DOHH2 (cell line): ENCODE data around the gene UNC5A.
"Not testable (repeated sequence)": the region's sequence is repeated elsewhere in the genome, so short reads cannot be mapped to it uniquely, and the experiment has no call there.

Source experiments
- H3F3A ChIP-seq: fragments of 200-600 bp; sonication (generic), shearing (Covaris generic); 2 replicates; pipeline ENCODE4 v1.6.0; 2016; ENCODE audit warnings: antibody characterized with exemption, mild to moderate bottlenecking; ENCODE audit not compliant: control insufficient read depth, insufficient read depth
- H3K27ac ChIP-seq: fragments of 200-600 bp; sonication (generic); 2 replicates; pipeline ENCODE4 v1.5.1; 2014; ENCODE audit warnings: low read depth, mild to moderate bottlenecking, low read length, moderate library complexity
- H3K27me3 ChIP-seq: fragments of 200-600 bp; sonication (generic); 2 replicates; pipeline ENCODE4 v1.6.1; 2014; ENCODE audit warnings: mild to moderate bottlenecking, low read length, mixed read lengths; ENCODE audit not compliant: control insufficient read depth
- H3K36me3 ChIP-seq: fragments of 200-600 bp; sonication (generic); 2 replicates; pipeline ENCODE4 v1.6.1; 2014; ENCODE audit warnings: mild to moderate bottlenecking, low read length, moderate library complexity, mixed read lengths; ENCODE audit not compliant: control insufficient read depth
- H3K4me1 ChIP-seq: fragments of 200-600 bp; sonication (generic); 2 replicates; pipeline ENCODE4 v1.6.1; 2014; ENCODE audit warnings: mild to moderate bottlenecking, low read length, mixed read lengths; ENCODE audit not compliant: control insufficient read depth
- H3K4me2 ChIP-seq: fragments of 200-600 bp; sonication (generic); 2 replicates; pipeline ENCODE4 v1.6.0; 2014; ENCODE audit warnings: mild to moderate bottlenecking, low read length, moderate library complexity
- H3K4me3 ChIP-seq: fragments of 200-600 bp; sonication (generic); 2 replicates; pipeline ENCODE4 v1.5.1; 2014; ENCODE audit warnings: mild to moderate bottlenecking, low read length, mixed read lengths
- H3K79me2 ChIP-seq: fragments of 200-600 bp; sonication (generic); 2 replicates; pipeline ENCODE4 v1.6.1; 2014; ENCODE audit warnings: mild to moderate bottlenecking, low read length, mixed read lengths; ENCODE audit not compliant: control insufficient read depth
- H3K9me2 ChIP-seq: fragments of 200-600 bp; sonication (generic); replicated peaks from 2 replicates; pipeline ENCODE4 v1.6.1; 2014; ENCODE audit warnings: mild to moderate bottlenecking, low read length, mixed read lengths; ENCODE audit not compliant: control insufficient read depth
- H3K9me3 ChIP-seq: fragments of 200-600 bp; sonication (generic); 2 replicates; pipeline ENCODE4 v1.6.1; 2014; ENCODE audit warnings: antibody characterized with exemption, low read length, mixed read lengths; ENCODE audit not compliant: control insufficient read depth, insufficient read depth
- H4K20me1 ChIP-seq: fragments of 200-600 bp; sonication (generic); 2 replicates; pipeline ENCODE4 v1.6.0; 2014; ENCODE audit warnings: low read depth, mild to moderate bottlenecking, antibody characterized with exemption, low read length, moderate library complexity; ENCODE audit not compliant: control insufficient read depth, insufficient read depth
- CTCF ChIP-seq: fragments of 200-600 bp; sonication (generic); IDR thresholded peaks from one replicate; pipeline ENCODE4 v1.5.1; 2014; ENCODE audit warnings: antibody characterized with exemption, mild to moderate bottlenecking, low read depth, low read length; ENCODE audit not compliant: poor library complexity, severe bottlenecking
- EZH2phosphoT487 ChIP-seq: fragments of 200-600 bp; sonication (generic); IDR thresholded peaks from 2 replicates; pipeline ENCODE4 v1.6.1; 2017; ENCODE audit warnings: borderline replicate concordance, mild to moderate bottlenecking, antibody characterized with exemption, low read length, moderate library complexity, mixed read lengths

Gene UNC5A

GRCh38 chr5:176873011-176873410 lies 62.7 kb downstream of the UNC5A start:
- not testable (repeated sequence) for H4K20me1 ChIP-seq, H3K9me2 ChIP-seq, H3K4me2 ChIP-seq, H3K9me3 ChIP-seq, H3K4me3 ChIP-seq, H3K27ac ChIP-seq, H3K36me3 ChIP-seq, H3F3A ChIP-seq, H3K79me2 ChIP-seq, H3K4me1 ChIP-seq, H3K27me3 ChIP-seq

GRCh38 chr5:176873541-176874172 lies 63.3 kb downstream of the UNC5A start:
- Histone ChIP-seq H3F3A (no peaks in the 10 kb centered on the region), H3K9me3 (no peaks in the 10 kb centered on the region), H4K20me1 (no peaks in the 10 kb centered on the region), H3K27ac (no peak overlapping the region), H3K4me2 (no peak overlapping the region), H3K9me2 (no peaks in the 10 kb centered on the region), H3K36me3 (no peaks in the 10 kb centered on the region), H3K4me3 (no peak overlapping the region), H3K4me1 (no peaks in the 10 kb centered on the region), H3K79me2 (no peaks in the 10 kb centered on the region), H3K27me3 (peaks cover 7% of the 10 kb centered on the region; the same call in 1 of the 2 replicates)
- TF ChIP-seq CTCF (no peak), EZH2phosphoT487 (no peak)

GRCh38 chr5:176874198-176874780 lies 63.9 kb downstream of the UNC5A start:
- H4K20me1 ChIP-seq, result no peaks in the 10 kb centered on the region
- no peak overlapping the region for H3K27ac ChIP-seq
- no peaks in the 10 kb centered on the region for H3K36me3 ChIP-seq
- H3F3A ChIP-seq, result no peaks in the 10 kb centered on the region
- H3K9me2 ChIP-seq, result no peaks in the 10 kb centered on the region
- H3K9me3 ChIP-seq, result no peaks in the 10 kb centered on the region
- H3K4me3 ChIP-seq, result no peak overlapping the region
- H3K27me3 ChIP-seq, result peaks cover 7% of the 10 kb centered on the region; the same call in 1 of the 2 replicates
- no peak overlapping the region for H3K4me2 ChIP-seq
- no peaks in the 10 kb centered on the region for H3K79me2 ChIP-seq
- TF ChIP-seq CTCF (no peak), EZH2phosphoT487 (no peak)
- H3K4me1 ChIP-seq, result no peaks in the 10 kb centered on the region

- Histone ChIP-seq H3K36me3 (no peaks in the 10 kb centered on the region), H4K20me1 (no peaks in the 10 kb centered on the region), H3K27ac (no peak overlapping the region), H3F3A (no peaks in the 10 kb centered on the region), H3K4me1 (no peaks in the 10 kb centered on the region), H3K9me3 (no peaks in the 10 kb centered on the region), H3K4me3 (no peak overlapping the region), H3K4me2 (no peak overlapping the region), H3K27me3 (peaks cover 7% of the 10 kb centered on the region; the same call in 1 of the 2 replicates), H3K9me2 (no peaks in the 10 kb centered on the region), H3K79me2 (no peaks in the 10 kb centered on the region)
- TF ChIP-seq CTCF (no peak), EZH2phosphoT487 (no peak)
These were observed 64.7 kb downstream of the UNC5A start for GRCh38 chr5:176875014-176875550.
